ENCODE measurements around the gene RASAL2. TPM values are rescaled to one million over a fixed set of nuclear protein-coding genes. Genes with fewer than 3 reads are reported as not detected.
"Not testable (repeated sequence)": the region's sequence is repeated elsewhere in the genome, so short reads cannot be mapped to it uniquely, and the experiment has no call there.

The RASAL2 gene
- total RNA-seq, 1 donor from 2014 or later: 26.8 TPM

GRCh38 chr1:178385662-178386061 is 291.8 kb downstream of the RASAL2 start:
- ATAC-seq (ENCODE audit: poor library complexity) (no peak), DNase-seq (no peak)
- intact Hi-C loops (cut with DNase I): no loop called here

- DNase-seq (no peak), ATAC-seq (ENCODE audit: poor library complexity) (peak; percentile 36)
- intact Hi-C loops (cut with DNase I): no loop called here
Measured at GRCh38 chr1:178388418-178389145, 294.7 kb downstream of the RASAL2 start.

GRCh38 chr1:178389441-178389840 is 295.5 kb downstream of the RASAL2 start:
- ATAC-seq (ENCODE audit: poor library complexity) (no peak), DNase-seq (no peak)
- intact Hi-C loops (cut with DNase I): no loop called here

GRCh38 chr1:178390280-178390679 is 296.4 kb downstream of the RASAL2 start:
- ATAC-seq (ENCODE audit: poor library complexity); intact Hi-C loops (cut with DNase I); DNase-seq: not testable (repeated sequence)

GRCh38 chr1:178393370-178393769 is 299.5 kb downstream of the RASAL2 start:
- ATAC-seq (ENCODE audit: poor library complexity) (no peak), DNase-seq (no peak)
- intact Hi-C loops (cut with DNase I): no loop called here

GRCh38 chr1:178396789-178397188 is 302.9 kb downstream of the RASAL2 start:
- no peak for ATAC-seq (ENCODE audit: poor library complexity)
- no peak for DNase-seq
- intact Hi-C loops (cut with DNase I): no loop called here

GRCh38 chr1:178397678-178398077 is 303.8 kb downstream of the RASAL2 start:
- DNase-seq: no peak
- no peak for ATAC-seq (ENCODE audit: poor library complexity)
- intact Hi-C loops (cut with DNase I): no loop called here

- DNase-seq: no peak
- intact Hi-C loops (cut with DNase I): no loop called here
- no peak for ATAC-seq (ENCODE audit: poor library complexity)
Measured at GRCh38 chr1:178399177-178399728, 305.3 kb downstream of the RASAL2 start.

- ATAC-seq (ENCODE audit: poor library complexity) (no peak), DNase-seq (no peak)
- intact Hi-C loops (cut with DNase I): no loop called here
Measured at GRCh38 chr1:178405137-178405536, 311.2 kb downstream of the RASAL2 start.

- intact Hi-C loops (cut with DNase I): no loop called here
- ATAC-seq (ENCODE audit: poor library complexity) (no peak), DNase-seq (no peak)
Measured at GRCh38 chr1:178407215-178407614, 313.3 kb downstream of the RASAL2 start.

GRCh38 chr1:178407655-178408054 is 313.8 kb downstream of the RASAL2 start:
- ATAC-seq (ENCODE audit: poor library complexity) (no peak), DNase-seq (no peak)
- intact Hi-C loops (cut with DNase I): no loop called here

- intact Hi-C loops (cut with DNase I): no loop called here
- ATAC-seq (ENCODE audit: poor library complexity) (no peak), DNase-seq (no peak)
Measured at GRCh38 chr1:178408871-178409270, 315.0 kb downstream of the RASAL2 start.

- DNase-seq: no peak
- intact Hi-C loops (cut with DNase I): no loop called here
- no peak for ATAC-seq (ENCODE audit: poor library complexity)
Measured at GRCh38 chr1:178409541-178409940, 315.6 kb downstream of the RASAL2 start.

- ATAC-seq (ENCODE audit: poor library complexity): no peak
- DNase-seq: no peak
- intact Hi-C loops (cut with DNase I): no loop called here
Measured at GRCh38 chr1:178411756-178412399, 318.0 kb downstream of the RASAL2 start.

GRCh38 chr1:178412400-178412770 is 318.5 kb downstream of the RASAL2 start:
- ATAC-seq (ENCODE audit: poor library complexity) (no peak), DNase-seq (no peak)
- intact Hi-C loops (cut with DNase I): no loop called here

GRCh38 chr1:178417858-178418257 is 324.0 kb downstream of the RASAL2 start:
- no peak for DNase-seq
- ATAC-seq (ENCODE audit: poor library complexity): no peak
- intact Hi-C loops (cut with DNase I): no loop called here

GRCh38 chr1:178418284-178418955 is 324.5 kb downstream of the RASAL2 start:
- DNase-seq: no peak
- intact Hi-C loops (cut with DNase I): no loop called here
- no peak for ATAC-seq (ENCODE audit: poor library complexity)

GRCh38 chr1:178434360-178434759 is 340.5 kb downstream of the RASAL2 start:
- DNase-seq (no peak), ATAC-seq (ENCODE audit: poor library complexity) (no peak)
- intact Hi-C loops (cut with DNase I): no loop called here

- ATAC-seq (ENCODE audit: poor library complexity): no peak
- intact Hi-C loops (cut with DNase I): no loop called here
- DNase-seq: no peak
Measured at GRCh38 chr1:178434899-178435435, 341.1 kb downstream of the RASAL2 start.
